OCI-LY7 (cell line): ENCODE measurements around the gene KRTAP5-10.

ENCODE experiments used
- EZH2phosphoT487 ChIP-seq: fragments of 200-600 bp; sonication (generic); IDR thresholded peaks from 2 replicates; pipeline ENCODE4 v1.6.1; 2018; ENCODE audit warnings: low read depth, borderline replicate concordance, mild to moderate bottlenecking, mixed run types, antibody characterized with exemption, low read length, moderate library complexity, mixed read lengths
- TF ChIP-seq, protein P1 (sequence below): fragments of 200-600 bp; sonication (generic); conservative IDR thresholded peaks from 2 replicates; pipeline ENCODE4 v1.5.1; 2014; ENCODE audit warnings: mild to moderate bottlenecking, antibody characterized with exemption, low read length, moderate library complexity, mixed read lengths

GRCh38 chr11:71558996-71559395, 6.4 kb upstream of the KRTAP5-10 start:
- TF ChIP-seq, protein P1, sequence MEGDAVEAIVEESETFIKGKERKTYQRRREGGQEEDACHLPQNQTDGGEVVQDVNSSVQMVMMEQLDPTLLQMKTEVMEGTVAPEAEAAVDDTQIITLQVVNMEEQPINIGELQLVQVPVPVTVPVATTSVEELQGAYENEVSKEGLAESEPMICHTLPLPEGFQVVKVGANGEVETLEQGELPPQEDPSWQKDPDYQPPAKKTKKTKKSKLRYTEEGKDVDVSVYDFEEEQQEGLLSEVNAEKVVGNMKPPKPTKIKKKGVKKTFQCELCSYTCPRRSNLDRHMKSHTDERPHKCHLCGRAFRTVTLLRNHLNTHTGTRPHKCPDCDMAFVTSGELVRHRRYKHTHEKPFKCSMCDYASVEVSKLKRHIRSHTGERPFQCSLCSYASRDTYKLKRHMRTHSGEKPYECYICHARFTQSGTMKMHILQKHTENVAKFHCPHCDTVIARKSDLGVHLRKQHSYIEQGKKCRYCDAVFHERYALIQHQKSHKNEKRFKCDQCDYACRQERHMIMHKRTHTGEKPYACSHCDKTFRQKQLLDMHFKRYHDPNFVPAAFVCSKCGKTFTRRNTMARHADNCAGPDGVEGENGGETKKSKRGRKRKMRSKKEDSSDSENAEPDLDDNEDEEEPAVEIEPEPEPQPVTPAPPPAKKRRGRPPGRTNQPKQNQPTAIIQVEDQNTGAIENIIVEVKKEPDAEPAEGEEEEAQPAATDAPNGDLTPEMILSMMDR = no peak
- TF ChIP-seq EZH2phosphoT487 = no peak
